ENCODE data around the gene UPP2.

Gene UPP2

DNA sequence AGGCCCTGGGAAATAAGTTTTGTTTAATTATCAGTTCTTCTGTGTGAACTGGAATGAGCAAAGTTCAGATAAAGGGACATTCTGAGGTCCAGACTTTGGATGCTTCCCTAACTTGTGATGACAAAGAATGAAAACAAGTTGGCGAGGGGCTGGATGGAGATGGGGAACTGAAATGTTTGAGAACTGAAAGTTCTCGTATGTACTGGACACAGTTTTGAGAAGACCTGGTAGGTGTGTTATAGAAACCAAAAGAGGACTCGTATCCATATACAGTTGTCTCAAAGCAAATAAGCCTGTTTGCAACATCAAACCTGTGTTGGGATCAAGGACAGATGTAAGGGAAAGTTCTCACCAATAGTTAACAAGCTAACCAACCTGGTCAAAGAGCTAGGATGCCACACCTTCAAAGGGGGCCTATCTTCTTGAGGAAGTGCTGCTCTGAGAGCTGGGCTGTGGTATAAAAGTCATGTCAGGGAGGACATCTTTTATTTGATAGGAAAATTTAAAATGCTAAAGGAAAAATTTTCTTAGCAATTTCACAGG lies at the start of gene UPP2:
TSS of gene UPP2 (plus strand) at position 493 of the 543 bp plus-strand sequence. CDS start 188 bp downstream, outside the sequence.
- H3K9me3 Mint-ChIP-seq (ENCODE audit: low read depth): no peaks in the 10 kb centered on the region
- peaks cover 5% of the 10 kb centered on the region for H3K27me3 Mint-ChIP-seq
- H3K36me3 Mint-ChIP-seq: no peaks in the 10 kb centered on the region
- H3K4me3 Mint-ChIP-seq: no peak within 1 kb of the TSS
- no peak within 1 kb of the TSS for H3K27ac Mint-ChIP-seq
- H3K4me1 Mint-ChIP-seq (ENCODE audit: low read depth): no peaks in the 10 kb centered on the region

DNA sequence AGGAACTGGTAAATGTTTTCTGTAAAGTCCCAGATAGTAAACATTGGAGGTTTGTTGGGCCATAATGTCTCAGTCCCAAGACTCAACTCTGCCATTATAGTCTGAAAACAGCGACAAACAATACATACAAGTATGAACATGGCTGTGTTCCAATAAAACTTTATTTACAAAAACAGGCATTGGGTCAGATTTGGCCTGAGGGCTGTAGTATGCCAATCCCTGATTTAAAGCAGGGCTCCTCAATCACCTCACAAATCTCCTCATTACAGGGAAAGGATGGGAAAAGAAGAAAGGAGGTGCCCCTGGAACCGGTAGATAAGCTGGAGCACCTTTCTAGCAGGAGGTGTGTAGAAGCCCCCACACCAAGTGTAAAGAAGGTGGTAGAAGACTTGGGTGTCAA lies 48.9 kb upstream of the UPP2 start:
- H3K27ac Mint-ChIP-seq: no peak overlapping the region
- no peaks in the 10 kb centered on the region for H3K36me3 Mint-ChIP-seq
- no peak overlapping the region for H3K4me3 Mint-ChIP-seq
- no peaks in the 10 kb centered on the region for H3K9me3 Mint-ChIP-seq (ENCODE audit: low read depth)
- H3K4me1 Mint-ChIP-seq (ENCODE audit: low read depth): no peaks in the 10 kb centered on the region
- H3K27me3 Mint-ChIP-seq: no peaks in the 10 kb centered on the region

DNA sequence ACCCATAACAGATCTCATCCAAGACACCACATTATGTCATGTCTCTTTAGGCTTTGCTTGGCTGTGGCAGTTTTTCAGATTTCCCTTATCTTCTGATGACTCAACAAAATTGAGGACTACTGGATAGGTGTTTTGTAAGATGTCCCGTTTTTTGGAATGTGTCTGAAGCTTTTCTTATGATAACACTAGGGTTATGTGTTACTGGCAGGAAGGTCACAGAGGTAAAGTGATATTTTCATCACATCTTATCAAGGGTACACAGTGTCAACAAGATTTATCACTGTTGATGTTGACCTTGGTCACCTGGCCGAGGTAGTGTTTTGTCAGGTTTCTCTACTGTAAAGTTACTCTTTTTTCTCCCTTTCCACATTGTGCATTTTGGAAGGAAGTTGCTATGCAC lies 44.8 kb upstream of the UPP2 start:
- Mint-ChIP-seq H3K4me3 (no peak overlapping the region), H3K9me3 (ENCODE audit: low read depth) (no peaks in the 10 kb centered on the region), H3K27me3 (no peaks in the 10 kb centered on the region), H3K4me1 (ENCODE audit: low read depth) (no peaks in the 10 kb centered on the region), H3K27ac (no peak overlapping the region), H3K36me3 (no peaks in the 10 kb centered on the region)

DNA sequence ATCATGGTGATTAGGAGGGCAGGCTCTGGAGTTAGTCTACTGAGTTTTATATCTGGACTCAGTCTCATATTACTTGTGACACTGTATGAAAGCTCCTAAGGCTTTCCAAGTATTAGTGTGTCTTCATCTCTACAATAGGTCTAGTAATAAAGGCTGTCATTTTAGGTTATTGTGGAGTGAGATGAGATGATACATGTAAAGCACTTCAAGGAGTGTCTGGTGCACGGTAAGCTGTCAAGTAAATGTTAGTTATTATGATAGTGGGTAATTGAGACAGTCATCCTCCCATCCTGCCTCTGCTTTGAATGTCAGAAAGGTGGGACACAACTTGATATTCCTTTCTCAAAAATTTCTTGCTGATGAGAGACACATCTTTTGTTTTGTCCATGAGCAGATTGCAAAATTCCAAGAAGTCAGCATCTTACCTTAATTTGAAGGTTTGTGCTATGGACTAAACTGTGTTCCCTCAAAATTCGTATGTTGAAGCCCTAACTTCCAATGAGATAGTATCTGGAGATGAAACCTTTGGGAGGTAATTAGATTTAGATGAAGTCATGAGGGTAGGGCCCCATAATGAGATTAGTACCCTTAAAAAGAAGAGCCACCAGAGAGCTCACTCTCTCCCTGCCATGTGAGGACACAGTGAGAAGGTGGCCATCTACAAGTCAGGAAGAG lies 41.4 kb upstream of the UPP2 start:
- Mint-ChIP-seq H3K27me3 (no peaks in the 10 kb centered on the region), H3K4me1 (ENCODE audit: low read depth) (no peaks in the 10 kb centered on the region), H3K27ac (no peak overlapping the region), H3K4me3 (no peak overlapping the region), H3K9me3 (ENCODE audit: low read depth) (peaks cover 6% of the 10 kb centered on the region), H3K36me3 (no peaks in the 10 kb centered on the region)

DNA sequence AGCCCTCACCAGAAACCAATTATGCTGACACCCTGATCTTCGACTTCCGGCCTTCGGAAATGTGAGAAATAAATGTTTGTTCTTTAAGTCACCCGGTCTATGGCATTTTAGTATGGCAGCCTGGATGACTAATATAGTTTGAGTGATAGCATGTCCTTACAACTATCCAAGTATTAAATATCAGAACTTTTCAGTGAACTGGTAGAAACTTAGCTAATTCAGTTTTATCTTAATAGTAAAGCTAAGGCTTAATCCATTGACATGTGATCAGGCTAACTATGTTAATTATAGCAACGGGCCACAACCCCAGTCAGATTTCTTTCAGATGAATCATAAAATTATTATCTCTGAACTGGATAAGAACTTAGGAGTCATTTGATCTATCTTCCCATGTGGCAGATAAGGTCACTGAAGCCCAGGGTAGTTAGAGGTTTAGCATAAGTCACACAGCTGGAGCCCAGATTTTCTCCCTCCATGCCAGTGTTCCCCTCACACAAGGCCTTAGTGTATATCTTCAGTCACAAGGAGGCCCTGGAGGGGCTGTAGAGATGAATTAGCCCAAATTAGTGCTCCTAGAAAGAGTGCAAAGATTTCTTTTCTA lies 40.7 kb upstream of the UPP2 start:
- Mint-ChIP-seq H3K9me3 (ENCODE audit: low read depth) (peaks cover 6% of the 10 kb centered on the region), H3K4me3 (no peak overlapping the region), H3K4me1 (ENCODE audit: low read depth) (no peaks in the 10 kb centered on the region), H3K27me3 (no peaks in the 10 kb centered on the region), H3K27ac (no peak overlapping the region), H3K36me3 (no peaks in the 10 kb centered on the region)

DNA sequence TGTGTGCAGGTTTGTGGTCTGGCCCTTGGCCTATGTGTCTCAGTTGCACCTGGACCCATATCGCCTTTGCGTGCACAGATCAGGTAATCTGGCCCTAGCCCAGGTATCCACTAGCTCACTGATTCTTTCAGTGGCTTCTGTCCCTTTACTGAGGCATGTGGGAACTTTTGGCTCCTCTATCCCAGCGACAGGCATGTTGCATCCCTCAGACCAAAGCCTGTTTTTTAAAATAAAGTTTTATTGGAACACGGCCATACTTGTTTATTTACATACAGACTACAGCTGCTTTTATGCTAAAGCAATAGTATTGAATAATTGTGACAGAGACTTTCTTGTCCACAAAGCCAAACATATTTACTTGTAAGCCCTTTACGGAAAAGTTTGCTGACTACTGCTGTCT lies 39.9 kb upstream of the UPP2 start:
- Mint-ChIP-seq H3K36me3 (no peaks in the 10 kb centered on the region), H3K4me1 (ENCODE audit: low read depth) (no peaks in the 10 kb centered on the region), H3K9me3 (ENCODE audit: low read depth) (peaks cover 6% of the 10 kb centered on the region), H3K27ac (no peak overlapping the region), H3K27me3 (no peaks in the 10 kb centered on the region), H3K4me3 (no peak overlapping the region)

DNA sequence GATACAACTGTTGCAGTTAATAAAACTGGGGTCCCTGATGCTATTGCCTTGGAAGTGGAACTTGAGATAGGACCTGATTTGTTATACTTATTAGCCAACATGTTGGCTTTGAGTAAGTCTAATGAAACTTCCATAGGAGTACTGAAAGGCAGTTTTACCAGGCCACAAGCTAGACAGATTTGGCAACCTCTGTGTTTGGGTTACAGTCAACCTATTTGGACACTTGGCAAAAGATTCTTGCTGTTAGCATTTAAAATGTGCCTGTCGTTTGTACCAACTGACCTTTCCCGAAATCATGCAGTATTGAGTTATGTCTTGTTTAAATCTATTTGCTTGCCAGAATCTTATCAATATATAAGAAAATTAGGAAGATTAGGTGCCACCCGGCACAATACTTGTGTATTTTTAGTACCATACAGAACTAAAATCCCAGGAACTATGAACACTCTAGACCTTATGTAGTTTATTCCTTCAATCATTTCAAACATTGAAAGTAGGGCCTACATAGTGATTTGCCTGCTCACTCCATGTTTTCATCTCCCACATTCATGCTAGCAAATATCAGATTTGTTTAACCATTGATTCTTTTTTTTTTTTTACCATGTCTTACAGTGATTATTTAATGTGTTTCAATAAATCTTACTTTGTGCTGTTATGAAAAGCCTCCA lies 35.5 kb upstream of the UPP2 start:
- no peak overlapping the region for H3K4me3 Mint-ChIP-seq
- no peaks in the 10 kb centered on the region for H3K36me3 Mint-ChIP-seq
- H3K4me1 Mint-ChIP-seq (ENCODE audit: low read depth): no peaks in the 10 kb centered on the region
- H3K9me3 Mint-ChIP-seq (ENCODE audit: low read depth): peaks cover 6% of the 10 kb centered on the region
- peaks cover 3% of the 10 kb centered on the region for H3K27me3 Mint-ChIP-seq
- H3K27ac Mint-ChIP-seq: no peak overlapping the region

DNA sequence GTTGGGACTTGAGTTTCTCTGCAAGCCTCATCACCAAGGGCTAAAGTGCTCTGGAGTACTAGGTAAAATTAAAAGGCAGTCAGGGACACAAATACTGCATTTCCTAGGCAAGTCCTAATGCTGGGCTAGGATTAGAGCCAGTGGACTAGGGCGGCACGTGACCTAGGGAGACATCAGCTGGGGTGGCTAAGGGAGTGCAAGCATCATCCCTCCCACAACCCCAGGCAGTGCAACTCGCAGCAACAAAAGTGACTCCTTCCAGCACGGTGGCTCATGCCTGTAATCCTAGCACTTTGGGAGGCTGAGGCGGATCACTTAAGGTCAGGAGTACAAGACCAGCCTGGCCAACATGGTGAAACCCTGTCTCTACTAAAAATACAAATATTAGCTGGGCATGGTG lies 30.7 kb upstream of the UPP2 start:
- H3K27ac Mint-ChIP-seq: no peak overlapping the region
- peaks cover 7% of the 10 kb centered on the region for H3K27me3 Mint-ChIP-seq
- no peak overlapping the region for H3K4me3 Mint-ChIP-seq
- H3K4me1 Mint-ChIP-seq (ENCODE audit: low read depth): no peaks in the 10 kb centered on the region
- no peaks in the 10 kb centered on the region for H3K36me3 Mint-ChIP-seq
- no peaks in the 10 kb centered on the region for H3K9me3 Mint-ChIP-seq (ENCODE audit: low read depth)

DNA sequence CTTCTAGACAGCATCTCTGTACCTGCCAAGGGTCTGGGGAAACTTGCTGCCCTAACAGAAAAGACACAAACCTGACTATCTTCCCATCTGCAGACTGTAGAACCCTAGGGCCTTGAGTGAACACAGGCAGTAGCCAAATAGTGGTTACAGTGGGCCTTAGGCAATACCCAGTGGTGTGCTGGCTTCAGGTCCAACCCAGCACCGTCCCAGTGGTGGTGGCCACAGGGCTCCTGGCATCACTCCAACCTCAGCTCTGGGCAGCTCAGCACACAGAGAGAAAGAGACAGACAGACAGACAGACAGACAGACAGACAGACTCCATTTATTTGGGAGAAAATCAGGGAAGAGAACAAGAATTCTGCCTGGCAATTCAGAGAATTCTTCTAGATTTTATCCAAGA lies 29.3 kb upstream of the UPP2 start:
- peaks cover 7% of the 10 kb centered on the region for H3K9me3 Mint-ChIP-seq (ENCODE audit: low read depth)
- H3K27me3 Mint-ChIP-seq: peaks cover 11% of the 10 kb centered on the region
- H3K27ac Mint-ChIP-seq: no peak overlapping the region
- no peak overlapping the region for H3K4me3 Mint-ChIP-seq
- no peaks in the 10 kb centered on the region for H3K4me1 Mint-ChIP-seq (ENCODE audit: low read depth)
- H3K36me3 Mint-ChIP-seq: peaks cover 2% of the 10 kb centered on the region

DNA sequence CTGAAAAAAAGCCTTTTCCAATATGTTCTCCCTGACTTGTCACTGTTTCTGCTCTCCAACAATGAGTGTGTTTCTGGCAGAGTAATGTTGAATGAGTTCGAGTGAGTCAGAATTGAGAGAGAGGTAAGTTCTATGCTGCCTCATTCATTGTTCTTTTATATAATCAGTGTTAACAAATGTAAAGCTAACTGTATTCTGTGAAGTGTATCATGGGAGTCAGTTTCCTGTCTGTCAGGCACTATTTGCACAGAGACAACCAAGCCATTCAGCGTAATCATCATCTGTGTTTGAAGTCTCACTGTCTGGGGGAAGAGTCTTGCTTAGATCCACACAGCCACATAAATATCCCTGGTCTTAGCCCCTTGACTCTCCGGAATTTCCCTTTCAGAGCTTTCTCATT lies 22.0 kb upstream of the UPP2 start:
- Mint-ChIP-seq H3K4me3 (no peak overlapping the region), H3K9me3 (ENCODE audit: low read depth) (peaks cover 18% of the 10 kb centered on the region), H3K27me3 (peaks cover 4% of the 10 kb centered on the region), H3K27ac (no peak overlapping the region), H3K36me3 (peaks cover 2% of the 10 kb centered on the region), H3K4me1 (ENCODE audit: low read depth) (no peaks in the 10 kb centered on the region)

DNA sequence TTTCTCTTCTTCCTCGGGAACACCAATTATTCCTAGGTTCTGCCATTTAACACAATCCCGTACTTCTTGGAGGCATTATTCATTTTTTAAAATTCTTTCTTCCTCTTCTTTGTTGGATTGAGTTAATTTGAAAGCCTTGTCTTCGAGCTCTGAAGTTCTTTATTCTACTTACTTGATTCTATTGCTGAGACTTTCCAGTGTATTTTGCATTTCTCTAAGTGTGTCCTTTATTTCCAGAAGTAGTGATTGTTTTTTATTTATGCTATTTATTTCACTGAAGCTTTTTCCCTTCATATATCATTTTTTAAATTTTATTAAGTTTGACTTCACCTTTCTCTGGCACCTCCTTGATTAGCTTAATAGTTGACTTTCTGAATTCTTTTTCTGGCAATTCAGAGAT lies 13.6 kb upstream of the UPP2 start:
- H3K9me3 Mint-ChIP-seq (ENCODE audit: low read depth): peaks cover 16% of the 10 kb centered on the region
- peaks cover 2% of the 10 kb centered on the region for H3K36me3 Mint-ChIP-seq
- no peaks in the 10 kb centered on the region for H3K4me1 Mint-ChIP-seq (ENCODE audit: low read depth)
- H3K27ac Mint-ChIP-seq: no peak overlapping the region
- H3K4me3 Mint-ChIP-seq: no peak overlapping the region
- H3K27me3 Mint-ChIP-seq: peaks cover 10% of the 10 kb centered on the region

DNA sequence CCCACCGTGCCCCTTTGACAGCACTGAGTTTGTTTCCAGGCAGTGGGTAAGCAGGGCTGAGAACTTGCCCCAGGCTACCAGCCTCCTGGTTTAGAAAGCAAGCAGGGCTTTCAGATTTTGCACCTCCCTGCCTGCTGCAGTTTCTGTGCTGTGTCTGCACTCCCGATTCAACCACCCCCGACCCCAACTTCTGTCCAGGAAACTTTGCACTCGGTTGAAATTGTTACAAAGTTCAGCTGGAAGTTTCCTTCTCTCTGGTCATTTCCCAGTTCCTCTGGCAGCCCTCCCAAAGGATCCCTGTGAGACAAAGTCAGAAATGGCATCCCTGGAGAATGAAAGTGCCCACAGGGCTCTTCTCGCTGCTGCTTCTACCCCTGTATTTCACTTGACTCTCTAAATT lies 12.4 kb upstream of the UPP2 start:
- Mint-ChIP-seq H3K4me1 (ENCODE audit: low read depth) (no peaks in the 10 kb centered on the region), H3K4me3 (no peak overlapping the region), H3K9me3 (ENCODE audit: low read depth) (peaks cover 16% of the 10 kb centered on the region), H3K36me3 (peaks cover 2% of the 10 kb centered on the region), H3K27me3 (peaks cover 10% of the 10 kb centered on the region), H3K27ac (no peak overlapping the region)

DNA sequence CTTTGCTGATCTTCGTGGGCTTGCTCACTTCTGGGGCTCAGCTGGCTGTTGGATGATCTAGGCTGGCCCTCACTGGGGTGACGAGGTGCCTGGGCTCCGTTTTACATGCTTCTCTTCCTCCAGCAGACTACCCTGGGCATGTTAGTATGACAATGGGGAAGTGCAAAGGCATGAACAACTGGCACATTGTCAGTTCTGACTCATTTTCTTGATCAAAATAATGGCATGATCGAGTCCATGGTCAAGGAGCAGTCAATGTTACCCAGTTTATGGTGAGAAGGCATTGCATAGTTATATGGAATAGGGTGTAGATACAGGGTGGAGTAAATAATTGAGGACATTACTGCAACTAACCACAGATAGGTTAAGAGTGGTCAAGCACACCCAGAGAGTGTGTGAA lies 10.0 kb upstream of the UPP2 start:
- H3K9me3 Mint-ChIP-seq (ENCODE audit: low read depth): peaks cover 16% of the 10 kb centered on the region
- H3K4me1 Mint-ChIP-seq (ENCODE audit: low read depth): no peaks in the 10 kb centered on the region
- no peak overlapping the region for H3K4me3 Mint-ChIP-seq
- peaks cover 10% of the 10 kb centered on the region for H3K27me3 Mint-ChIP-seq
- H3K27ac Mint-ChIP-seq: no peak overlapping the region
- H3K36me3 Mint-ChIP-seq: peaks cover 2% of the 10 kb centered on the region

DNA sequence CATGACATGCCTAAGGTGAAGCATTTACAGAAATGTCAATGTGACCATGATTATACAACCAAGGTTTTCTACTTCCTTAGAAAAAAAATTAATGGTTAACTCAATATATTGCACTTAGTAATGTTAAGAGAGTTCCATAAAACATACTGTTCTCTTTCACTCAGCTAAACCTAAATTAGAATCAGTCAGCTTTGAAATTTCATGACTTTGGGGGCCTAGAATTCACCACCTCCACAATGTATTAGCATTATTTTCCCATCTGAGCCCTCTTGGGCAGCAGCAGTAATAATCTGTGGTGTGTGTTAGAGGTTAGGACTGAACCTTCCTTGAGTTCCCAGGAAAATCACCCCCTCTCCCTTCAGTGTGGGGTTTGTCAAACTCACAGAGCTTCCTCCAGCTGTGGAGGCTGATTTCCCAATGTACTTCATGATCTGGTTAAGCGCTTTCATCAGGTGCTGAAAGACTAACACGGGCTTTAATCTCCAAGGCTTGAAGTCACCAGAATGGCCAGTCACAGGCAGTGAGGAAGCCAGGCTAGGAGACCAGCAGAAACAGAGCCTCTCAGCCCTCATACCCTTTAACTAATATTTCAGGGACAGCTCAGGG lies 7.1 kb upstream of the UPP2 start:
- Mint-ChIP-seq H3K9me3 (ENCODE audit: low read depth) (no peaks in the 10 kb centered on the region), H3K27ac (no peak overlapping the region), H3K36me3 (no peaks in the 10 kb centered on the region), H3K4me3 (no peak overlapping the region), H3K4me1 (ENCODE audit: low read depth) (no peaks in the 10 kb centered on the region), H3K27me3 (peaks cover 4% of the 10 kb centered on the region)

DNA sequence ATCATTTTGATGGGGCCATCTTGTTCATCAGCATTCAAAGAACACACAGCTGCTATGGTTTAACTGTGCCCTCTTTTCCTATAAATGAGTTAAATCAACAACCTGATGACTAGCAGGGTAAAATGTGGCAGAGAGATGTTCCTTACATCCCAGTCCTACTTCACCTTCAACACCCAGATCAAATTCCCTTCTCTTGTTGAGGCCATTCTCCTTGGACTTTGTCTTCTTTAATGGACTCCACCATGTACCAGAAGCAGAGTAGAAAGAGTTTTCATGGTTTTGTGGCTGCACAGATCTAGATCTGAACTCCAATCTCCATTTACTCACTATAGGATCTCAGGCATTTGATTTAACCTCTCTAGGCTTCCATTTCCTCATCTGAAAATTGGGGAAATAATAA lies 6.4 kb upstream of the UPP2 start:
- H3K4me3 Mint-ChIP-seq: no peak overlapping the region
- no peaks in the 10 kb centered on the region for H3K9me3 Mint-ChIP-seq (ENCODE audit: low read depth)
- H3K4me1 Mint-ChIP-seq (ENCODE audit: low read depth): no peaks in the 10 kb centered on the region
- H3K27me3 Mint-ChIP-seq: peaks cover 4% of the 10 kb centered on the region
- H3K36me3 Mint-ChIP-seq: no peaks in the 10 kb centered on the region
- H3K27ac Mint-ChIP-seq: no peak overlapping the region
